ENCODE data around the gene SLC6A1. TPM values are rescaled to one million over a fixed set of nuclear protein-coding genes. Genes with fewer than 3 reads are reported as not detected.
A peak's percentile ranks its signal among the peaks of the same experiment; 100 is the strongest.

SLC6A1 gene
- total and polyA plus RNA-seq, 2 of the 13 experiments (the other 11 are each of a cell fraction or from before 2014, with no cell fraction given) = not detected

- TF ChIP-seq EED (CRISPR knock-in tag; IDR thresholded peaks at IDR 0.05) (no peak), SOX5 (CRISPR knock-in tag; IDR thresholded peaks at IDR 0.05; ENCODE audit: borderline replicate concordance) (0 out of 2 replicates have a peak, but pooled peaks have one; percentile 31), ZBTB1 (CRISPR knock-in tag; IDR thresholded peaks at IDR 0.05; ENCODE audit: borderline replicate concordance) (no peak), ZNF207 (IDR thresholded peaks at IDR 0.05; ENCODE audit: borderline replicate concordance) (no peak), HBP1 (CRISPR knock-in tag; IDR thresholded peaks at IDR 0.05; ENCODE audit: low read depth) (no peak), RXRB (CRISPR knock-in tag; IDR thresholded peaks at IDR 0.05; ENCODE audit: borderline replicate concordance) (0 out of 2 replicates have a peak, but pooled peaks have one; percentile 15), GATAD2A (CRISPR knock-in tag; IDR thresholded peaks at IDR 0.05) (peak; percentile 76), SAP130 (CRISPR knock-in tag; IDR thresholded peaks at IDR 0.05; ENCODE audit: low read depth) (0 out of 2 replicates have a peak, but pooled peaks have one; percentile 23), MYPOP (CRISPR knock-in tag; IDR thresholded peaks at IDR 0.05) (0 out of 2 replicates have a peak, but pooled peaks have one; percentile 51), FOXP1 (IDR thresholded peaks at IDR 0.05) (no peak), FOXP1 (CRISPR knock-in tag; IDR thresholded peaks at IDR 0.05) (peak; percentile 50; the same call in 1 of the 2 replicates), ARID5B (CRISPR knock-in tag; IDR thresholded peaks at IDR 0.05) (peak; percentile 65), HNF1A (IDR thresholded peaks at IDR 0.05; ENCODE audit: low read depth) (no peak), HNF1A (CRISPR knock-in tag; IDR thresholded peaks at IDR 0.05; ENCODE audit: borderline replicate concordance) (peak; percentile 34; the same call in 1 of the 2 replicates), ZFP62 (CRISPR knock-in tag; IDR thresholded peaks at IDR 0.05) (no peak), SETDB1 (CRISPR knock-in tag; IDR thresholded peaks at IDR 0.05; ENCODE audit: borderline replicate concordance) (no peak), DNMT3B (CRISPR knock-in tag; conservative IDR thresholded peaks at IDR 0.05) (no peak), MEIS2 (CRISPR knock-in tag; IDR thresholded peaks at IDR 0.05) (no peak), ZNF841 (CRISPR knock-in tag; IDR thresholded peaks at IDR 0.05; ENCODE audit: borderline replicate concordance) (no peak), HOXA7 (CRISPR knock-in tag; IDR thresholded peaks at IDR 0.05) (no peak), SALL2 (CRISPR knock-in tag; IDR thresholded peaks at IDR 0.05) (no peak)
Observed at GRCh38 chr3:11002371-11002807, 9.8 kb downstream of the SLC6A1 start (continued).

Measured in HepG2 (cell line).